GM18499 (cell line): ENCODE results near the gene TSPAN3.

Experiments used
- ATAC-seq: cut with Tn5 transposase; IDR thresholded peaks from one replicate; pipeline ENCODE4 v1.9.1; 2021; ENCODE audit warnings: moderate number of reproducible peaks; ENCODE audit not compliant: insufficient read depth, unreplicated experiment

Gene TSPAN3

DNA sequence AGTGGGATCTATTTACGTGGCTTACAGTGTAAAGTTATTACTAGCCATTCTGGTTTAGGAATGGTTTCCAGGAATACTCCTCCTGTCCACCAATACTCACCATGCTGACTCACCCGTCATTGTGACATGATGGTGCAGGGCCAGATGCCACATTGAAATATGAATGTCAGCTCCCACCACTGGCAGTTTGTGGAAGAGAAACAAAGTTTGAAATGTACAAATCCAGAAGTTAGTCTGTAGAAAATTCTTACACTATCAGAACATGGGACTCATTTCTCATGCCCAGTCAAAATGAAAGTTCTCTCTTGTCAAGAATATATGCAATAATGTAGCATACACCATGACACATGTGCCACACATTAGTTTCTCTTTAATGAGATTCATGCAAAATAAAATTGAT is 14.4 kb upstream of the TSPAN3 start:
- ATAC-seq = no peak

GRCh38 chr15:77084436-77084835 is 13.5 kb upstream of the TSPAN3 start:
- ATAC-seq = no peak

GRCh38 chr15:77083381-77084160 is 12.7 kb upstream of the TSPAN3 start:
- ATAC-seq = no peak

- no peak for ATAC-seq
Measured at GRCh38 chr15:77081971-77082370, 11.1 kb upstream of the TSPAN3 start.

- ATAC-seq = no peak
Measured at GRCh38 chr15:77076323-77076915, 5.5 kb upstream of the TSPAN3 start.

DNA sequence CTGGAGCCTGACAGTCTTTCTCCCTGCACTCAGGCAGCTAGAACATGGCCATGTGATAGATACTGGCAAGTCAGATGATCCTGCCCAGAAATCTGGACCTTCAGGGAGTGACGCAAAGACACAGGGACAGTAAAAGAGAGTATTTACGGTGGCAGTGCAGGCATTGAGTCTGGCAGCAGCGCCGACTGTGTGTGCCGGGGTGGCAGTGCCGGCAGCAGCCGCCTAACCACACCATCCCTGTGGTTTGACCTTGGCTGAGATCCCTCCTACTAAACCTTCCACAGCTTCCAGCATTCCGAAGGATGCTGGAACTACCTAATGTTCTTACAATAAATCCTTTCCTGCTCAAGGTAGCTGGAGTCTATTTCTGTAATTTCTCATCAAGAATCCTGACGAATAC is 4.6 kb upstream of the TSPAN3 start:
- no peak for ATAC-seq

- no peak for ATAC-seq
Measured at GRCh38 chr15:77074350-77074749, 3.4 kb upstream of the TSPAN3 start.

- no peak for ATAC-seq
Measured at GRCh38 chr15:77071305-77072223, 655 bp upstream of the TSPAN3 start.

DNA sequence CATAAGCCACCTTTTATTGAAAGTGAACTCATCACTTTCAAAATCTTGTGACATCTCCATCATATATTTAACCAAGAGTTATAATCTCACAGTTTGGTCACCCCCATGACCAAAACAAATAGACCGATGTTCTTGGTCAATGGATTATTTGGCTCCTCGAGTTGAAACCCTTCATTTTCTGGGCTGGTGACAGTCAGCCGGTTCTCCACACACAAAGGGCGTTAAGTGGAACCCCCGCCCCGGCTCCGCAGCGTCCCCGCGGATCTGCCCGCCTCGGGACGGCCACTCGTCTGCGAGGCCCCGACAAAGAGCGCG is 772 bp downstream of the TSPAN3 start:
- ATAC-seq = no peak

GRCh38 chr15:77069521-77070121 is 1.3 kb downstream of the TSPAN3 start:
- ATAC-seq = no peak

GRCh38 chr15:77068633-77069032 is 2.3 kb downstream of the TSPAN3 start:
- ATAC-seq = no peak

- ATAC-seq = no peak
Measured at GRCh38 chr15:77067691-77068367, 3.1 kb downstream of the TSPAN3 start.

DNA sequence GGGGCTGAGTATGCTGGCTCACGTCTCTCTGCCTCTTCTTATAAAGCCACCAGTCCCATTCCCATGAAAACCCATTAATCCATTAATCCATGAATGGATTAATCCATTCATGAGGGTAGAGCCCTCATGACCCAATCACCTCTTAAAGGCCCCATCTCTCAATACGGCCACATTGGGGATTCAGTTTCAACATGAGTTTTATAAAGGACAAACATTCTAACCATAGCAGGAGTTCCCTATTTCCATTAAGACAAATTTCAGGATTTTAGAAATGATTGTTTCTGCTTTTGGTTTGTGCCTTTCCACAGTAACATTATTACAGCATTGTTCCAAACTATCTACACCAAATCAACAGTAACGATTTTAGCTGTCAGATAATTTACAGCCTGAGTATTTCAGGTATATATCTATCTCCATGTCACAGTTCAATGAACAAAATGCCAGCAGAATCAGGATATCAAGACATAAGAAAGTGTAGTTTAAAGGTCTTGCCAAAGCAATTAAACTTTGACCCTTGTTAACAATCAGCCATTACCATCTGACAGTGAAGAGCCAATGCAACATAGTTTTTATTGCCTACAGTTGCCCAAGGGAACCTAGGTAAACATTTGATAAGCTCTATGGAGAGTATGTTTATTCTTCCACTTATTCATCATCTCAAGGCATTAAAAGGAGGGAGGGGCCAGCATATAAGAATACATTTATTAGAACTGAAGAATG is 3.8 kb downstream of the TSPAN3 start:
- ATAC-seq = no peak

DNA sequence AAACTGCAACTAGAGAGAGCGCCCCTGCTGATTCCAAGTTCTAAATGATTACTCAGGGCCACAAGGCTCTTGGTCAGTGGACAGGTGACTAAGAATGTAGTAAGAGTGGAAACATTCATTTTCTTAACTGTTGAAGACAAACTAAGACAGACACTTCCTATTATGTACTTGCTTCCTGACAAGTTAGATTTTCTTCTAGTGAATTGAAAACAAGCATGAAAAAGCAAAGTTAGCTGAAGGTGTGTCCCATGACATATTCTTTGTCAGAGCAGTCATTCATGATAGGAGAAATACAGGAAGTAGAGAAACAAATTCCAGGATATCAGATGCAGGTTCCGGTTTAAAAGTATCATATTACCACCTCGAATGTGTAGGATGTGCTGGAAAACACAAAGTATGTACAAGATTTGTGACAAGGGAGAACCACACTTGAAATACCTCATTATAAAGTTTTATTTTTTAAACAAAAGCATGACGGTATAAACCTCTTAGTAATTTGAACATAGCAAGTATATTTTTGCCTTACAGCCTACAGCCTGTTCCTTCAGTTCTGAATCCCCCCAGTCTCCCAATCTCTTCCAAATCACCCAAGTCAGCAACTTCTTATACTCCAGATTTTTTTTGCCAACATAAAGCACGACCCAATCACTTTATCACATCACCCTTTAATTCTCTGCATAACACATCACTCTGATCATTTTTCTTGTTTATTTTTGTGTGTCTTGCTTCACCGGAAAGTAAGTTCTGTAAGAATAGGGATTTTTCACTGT is 6.2 kb downstream of the TSPAN3 start:
- ATAC-seq = no peak

GRCh38 chr15:77064063-77064462 is 6.8 kb downstream of the TSPAN3 start:
- ATAC-seq = no peak

- no peak for ATAC-seq
Measured at GRCh38 chr15:77063249-77063648, 7.7 kb downstream of the TSPAN3 start.

GRCh38 chr15:77060546-77060945 is 10.4 kb downstream of the TSPAN3 start:
- ATAC-seq = no peak

- ATAC-seq = no peak
Measured at GRCh38 chr15:77059786-77060361, 11.0 kb downstream of the TSPAN3 start.

GRCh38 chr15:77058468-77058867 is 12.4 kb downstream of the TSPAN3 start:
- no peak for ATAC-seq
